OCI-LY3 (cell line): ENCODE measurements around the gene ZNF592.

Experiments
- H2AFZ ChIP-seq: fragments of 200-600, 300-600 bp; shearing (Covaris generic); 2 replicates; pipeline ENCODE4 v1.6.0; 2014; ENCODE audit warnings: antibody characterized with exemption, low read depth, low read length
- H3K27ac ChIP-seq: fragments of 200-600, 300-600 bp; sonication (generic); 2 replicates; pipeline ENCODE4 v1.5.1; 2014; ENCODE audit warnings: mild to moderate bottlenecking, low read length, moderate library complexity, mixed read lengths
- H3K27me3 ChIP-seq: fragments of 200-600, 300-600 bp; sonication (generic); 2 replicates; pipeline ENCODE4 v1.6.1; 2014; ENCODE audit warnings: low read depth, low read length, mixed read lengths
- H3K36me3 ChIP-seq: fragments of 200-600, 300-600 bp; sonication (generic); replicated peaks from 2 replicates; pipeline ENCODE3; 2014; ENCODE audit warnings: low read depth, low read length, mixed read lengths
- H3K4me1 ChIP-seq: fragments of 300-600, 200-600 bp; sonication (generic); 2 replicates; pipeline ENCODE4 v1.6.1; 2014; ENCODE audit warnings: low read length, mixed read lengths
- H3K4me2 ChIP-seq: fragments of 200-600, 300-600 bp; sonication (generic); 2 replicates; pipeline ENCODE4 v1.6.1; 2014; ENCODE audit warnings: low read length, mixed read lengths
- H3K4me3 ChIP-seq: fragments of 300-600, 200-600 bp; sonication (generic); 2 replicates; pipeline ENCODE4 v1.5.1; 2014; ENCODE audit warnings: antibody characterized with exemption, mild to moderate bottlenecking, low read length, moderate library complexity
- H3K79me2 ChIP-seq: fragments of 300-600, 200-600 bp; shearing (Covaris generic); 2 replicates; pipeline ENCODE4 v1.6.1; 2014; ENCODE audit warnings: mild to moderate bottlenecking, low read length, mixed read lengths
- H3K9ac ChIP-seq: fragments of 300-600, 200-600 bp; shearing (Covaris generic); 2 replicates; pipeline ENCODE4 v1.6.0; 2014; ENCODE audit warnings: mild to moderate bottlenecking, low read length, moderate library complexity
- H3K9me3 ChIP-seq: fragments of 200-600, 300-600 bp; shearing (Covaris generic); 2 replicates; pipeline ENCODE4 v1.6.1; 2014; ENCODE audit warnings: low read length, mixed read lengths; ENCODE audit not compliant: insufficient read depth
- H4K20me1 ChIP-seq: fragments of 200-600, 300-600 bp; sonication (generic); 2 replicates; pipeline ENCODE4 v1.6.1; 2016; ENCODE audit warnings: low read length, mixed read lengths; ENCODE audit not compliant: insufficient read depth
- EZH2phosphoT487 ChIP-seq: fragments of 200-600 bp; shearing (Covaris generic); IDR thresholded peaks from 2 replicates; pipeline ENCODE4 v1.6.1; 2018; ENCODE audit warnings: antibody characterized with exemption, mixed run types, low read depth
- TF ChIP-seq, protein P1 (sequence below): fragments of 200-600, 300-600 bp; sonication (generic); IDR thresholded peaks from 2 replicates; pipeline ENCODE4 v1.5.1; 2014; ENCODE audit warnings: antibody characterized with exemption, low read length, low read depth

The ZNF592 gene

DNA sequence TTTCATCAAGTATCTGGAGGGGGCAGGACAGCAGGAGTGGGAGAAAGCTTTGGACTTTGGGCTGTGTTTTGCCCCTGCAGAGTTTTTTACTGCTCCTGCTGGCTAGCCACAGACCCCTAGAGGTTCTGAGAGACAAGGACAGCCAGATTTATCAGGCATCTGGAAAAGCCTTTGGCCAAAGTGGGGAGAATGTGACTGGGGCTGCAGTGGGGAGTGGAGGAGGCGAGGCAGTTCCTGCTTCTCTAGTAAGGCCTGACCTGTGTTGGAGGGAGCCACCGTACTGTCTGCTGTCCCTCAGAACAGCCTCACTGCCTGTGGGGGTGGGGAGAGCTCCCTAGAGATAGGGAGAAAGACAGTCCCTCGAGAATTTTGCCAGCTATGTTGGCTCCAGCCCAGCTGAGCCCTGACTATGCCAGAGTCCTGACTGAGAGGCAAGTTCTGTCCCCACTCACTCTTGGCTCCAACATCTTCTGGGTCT, 70.9 kb downstream of the ZNF592 start:
- Histone ChIP-seq H3K9me3 (no peaks in the 10 kb centered on the region), H3K4me2 (no peak overlapping the region), H3K4me1 (peaks cover 9% of the 10 kb centered on the region), H3K4me3 (no peak overlapping the region), H3K27me3 (no peaks in the 10 kb centered on the region), H2AFZ (no peak overlapping the region), H3K79me2 (no peaks in the 10 kb centered on the region), H3K36me3 (no peaks in the 10 kb centered on the region), H3K27ac (no peak overlapping the region), H3K9ac (no peak overlapping the region), H4K20me1 (no peaks in the 10 kb centered on the region)
- TF ChIP-seq, protein P1, sequence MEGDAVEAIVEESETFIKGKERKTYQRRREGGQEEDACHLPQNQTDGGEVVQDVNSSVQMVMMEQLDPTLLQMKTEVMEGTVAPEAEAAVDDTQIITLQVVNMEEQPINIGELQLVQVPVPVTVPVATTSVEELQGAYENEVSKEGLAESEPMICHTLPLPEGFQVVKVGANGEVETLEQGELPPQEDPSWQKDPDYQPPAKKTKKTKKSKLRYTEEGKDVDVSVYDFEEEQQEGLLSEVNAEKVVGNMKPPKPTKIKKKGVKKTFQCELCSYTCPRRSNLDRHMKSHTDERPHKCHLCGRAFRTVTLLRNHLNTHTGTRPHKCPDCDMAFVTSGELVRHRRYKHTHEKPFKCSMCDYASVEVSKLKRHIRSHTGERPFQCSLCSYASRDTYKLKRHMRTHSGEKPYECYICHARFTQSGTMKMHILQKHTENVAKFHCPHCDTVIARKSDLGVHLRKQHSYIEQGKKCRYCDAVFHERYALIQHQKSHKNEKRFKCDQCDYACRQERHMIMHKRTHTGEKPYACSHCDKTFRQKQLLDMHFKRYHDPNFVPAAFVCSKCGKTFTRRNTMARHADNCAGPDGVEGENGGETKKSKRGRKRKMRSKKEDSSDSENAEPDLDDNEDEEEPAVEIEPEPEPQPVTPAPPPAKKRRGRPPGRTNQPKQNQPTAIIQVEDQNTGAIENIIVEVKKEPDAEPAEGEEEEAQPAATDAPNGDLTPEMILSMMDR: no peak
- TF ChIP-seq EZH2phosphoT487: no peak

DNA sequence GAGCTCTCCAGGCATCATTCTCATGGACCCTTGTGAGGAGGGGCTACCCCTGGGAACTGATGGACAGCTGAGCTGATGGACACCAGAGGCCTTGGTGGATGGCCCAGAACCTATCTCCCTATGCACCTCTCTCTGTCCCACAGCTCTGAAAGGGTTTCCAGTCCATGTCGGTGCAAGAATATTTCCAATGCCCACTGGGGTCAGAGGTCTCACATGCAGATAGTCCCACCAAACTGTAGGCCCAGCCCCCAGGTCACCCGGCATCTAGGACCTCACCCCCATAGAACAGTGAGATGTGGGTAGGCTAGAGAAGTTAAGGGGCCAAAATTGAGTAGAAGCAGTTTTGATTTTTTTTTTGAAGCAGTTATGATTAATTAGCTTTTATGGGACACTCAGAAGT, 71.4 kb downstream of the ZNF592 start:
- TF ChIP-seq, protein P1: no peak
- TF ChIP-seq EZH2phosphoT487: no peak
- H3K4me1 ChIP-seq: peaks cover 7% of the 10 kb centered on the region
- H3K4me3 ChIP-seq: no peak overlapping the region
- no peaks in the 10 kb centered on the region for H4K20me1 ChIP-seq
- no peak overlapping the region for H2AFZ ChIP-seq
- no peak overlapping the region for H3K9ac ChIP-seq
- no peaks in the 10 kb centered on the region for H3K27me3 ChIP-seq
- no peaks in the 10 kb centered on the region for H3K79me2 ChIP-seq
- H3K4me2 ChIP-seq: no peak overlapping the region
- H3K27ac ChIP-seq: no peak overlapping the region
- H3K36me3 ChIP-seq: no peaks in the 10 kb centered on the region
- no peaks in the 10 kb centered on the region for H3K9me3 ChIP-seq

DNA sequence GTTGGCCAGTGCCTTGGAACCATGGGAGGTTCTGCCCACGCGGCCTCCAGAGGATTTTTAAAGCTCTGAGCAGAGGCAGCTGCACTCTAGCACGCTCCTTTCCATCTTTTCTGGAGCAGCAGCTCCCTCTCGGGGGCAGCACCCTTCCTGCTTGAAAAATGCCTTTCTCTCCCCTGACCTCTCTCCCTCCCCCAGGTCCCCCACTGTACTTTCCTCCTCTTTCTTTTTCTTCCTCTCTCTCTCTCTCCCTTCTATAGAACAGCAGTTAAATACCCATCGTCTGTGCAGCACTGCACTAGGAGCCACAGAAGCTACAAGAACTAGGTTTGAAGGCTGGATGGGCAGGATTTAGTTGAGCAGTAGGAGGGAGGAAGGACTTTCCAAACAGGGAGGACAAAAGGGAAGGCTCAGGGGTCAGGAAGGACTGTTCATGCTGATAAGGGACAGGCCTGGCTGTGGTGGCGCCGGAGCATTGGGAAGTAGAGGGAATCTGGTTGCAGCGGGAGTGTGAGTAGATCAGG, 73.2 kb downstream of the ZNF592 start:
- TF ChIP-seq, protein P1: peak; percentile 34; the same call in 1 of the 2 replicates
- TF ChIP-seq EZH2phosphoT487: no peak
- Histone ChIP-seq H3K4me1 (peaks cover 2% of the 10 kb centered on the region; the same call in 1 of the 2 replicates), H3K9me3 (no peaks in the 10 kb centered on the region), H3K4me2 (no peak overlapping the region), H2AFZ (no peak overlapping the region), H4K20me1 (no peaks in the 10 kb centered on the region), H3K4me3 (no peak overlapping the region), H3K27ac (no peak overlapping the region), H3K79me2 (no peaks in the 10 kb centered on the region), H3K27me3 (no peaks in the 10 kb centered on the region), H3K9ac (no peak overlapping the region), H3K36me3 (no peaks in the 10 kb centered on the region)

DNA sequence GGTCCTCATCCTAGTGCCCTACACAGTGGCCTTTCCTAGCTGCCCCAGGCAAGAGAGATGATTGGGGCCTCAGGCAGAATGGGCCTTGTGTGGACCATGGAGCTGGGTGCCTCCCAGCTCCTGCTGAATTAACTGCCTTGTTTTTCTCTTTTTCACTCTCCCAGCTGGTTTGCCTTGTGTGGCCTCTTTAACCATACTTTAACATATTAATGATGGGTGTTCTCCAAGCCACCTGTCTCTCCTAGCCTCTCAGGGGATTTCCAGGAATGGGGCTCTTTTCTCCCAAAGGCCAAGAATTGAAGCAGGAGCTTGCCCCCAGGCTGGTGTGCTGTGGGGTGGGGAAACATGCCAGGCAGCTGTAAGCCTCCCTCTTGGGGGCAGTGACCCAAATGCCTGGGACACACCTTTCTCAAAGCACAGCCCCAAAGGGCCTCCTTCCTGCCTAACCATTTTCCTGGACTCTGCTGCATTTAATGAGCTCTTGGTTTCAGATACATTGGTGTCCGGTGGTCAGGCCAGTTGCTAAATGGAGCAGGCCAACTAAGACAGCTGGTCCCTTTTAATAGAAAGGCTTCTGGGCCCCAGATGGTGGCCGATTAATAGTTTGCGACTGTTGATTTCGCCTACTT, 74.4 kb downstream of the ZNF592 start:
- Histone ChIP-seq H3K4me1 (peaks cover 4% of the 10 kb centered on the region; the same call in 1 of the 2 replicates), H3K79me2 (no peaks in the 10 kb centered on the region), H3K9ac (no peak overlapping the region), H3K4me2 (no peak overlapping the region), H3K27ac (no peak overlapping the region), H3K36me3 (no peaks in the 10 kb centered on the region), H3K27me3 (no peaks in the 10 kb centered on the region), H4K20me1 (no peaks in the 10 kb centered on the region), H3K4me3 (no peak overlapping the region), H2AFZ (no peak overlapping the region), H3K9me3 (no peaks in the 10 kb centered on the region)
- TF ChIP-seq EZH2phosphoT487: no peak
